Astrocyte (in vitro differentiated cells and primary cell): Measurements from ENCODE around the gene PAMR1. TPM values are rescaled to one million over a fixed set of nuclear protein-coding genes. Genes with fewer than 3 reads are reported as not detected.

Experiments used
- DNase-seq: peaks from one replicate; pipeline ENCODE4 v3.0.0-alpha.2; 2010; ENCODE audit warnings: low read depth
- FAIRE-seq: peaks from 2 replicates; lab custom pipeline; 2011; peaks lifted over from hg19 to GRCh38; lab: Jason Lieb, UNC
- H2AFZ ChIP-seq: 2 replicates; pipeline ENCODE4 v1.6.0; 2012; ENCODE audit warnings: low read depth, low read length, inconsistent platforms
- H3K27ac ChIP-seq: 2 replicates; pipeline ENCODE4 v1.5.1; 2011; ENCODE audit warnings: low read depth, low read length, inconsistent platforms
- H3K27me3 ChIP-seq: 2 replicates; pipeline ENCODE4 v1.6.0; 2011; ENCODE audit warnings: low read length, inconsistent platforms; ENCODE audit not compliant: insufficient read depth
- H3K36me3 ChIP-seq: 2 replicates; pipeline ENCODE4 v1.5.1; 2011; ENCODE audit warnings: low read length, inconsistent platforms; ENCODE audit not compliant: insufficient read depth
- H3K4me1 ChIP-seq: 2 replicates; pipeline ENCODE4 v1.5.1; 2011; ENCODE audit warnings: low read length, inconsistent platforms; ENCODE audit not compliant: insufficient read depth
- H3K4me2 ChIP-seq: 2 replicates; pipeline ENCODE4 v1.6.0; 2012; ENCODE audit warnings: low read length, inconsistent platforms
- H3K4me3 ChIP-seq: 2 replicates; pipeline ENCODE4 v1.5.1; 2011; ENCODE audit warnings: low read depth, mild to moderate bottlenecking, low read length, inconsistent platforms; ENCODE audit not compliant: insufficient read depth
- H3K79me2 ChIP-seq: 2 replicates; pipeline ENCODE4 v1.6.0; 2012; ENCODE audit warnings: mild to moderate bottlenecking, low read length, inconsistent platforms; ENCODE audit not compliant: insufficient read depth
- H3K9ac ChIP-seq: 2 replicates; pipeline ENCODE4 v1.6.0; 2012; ENCODE audit warnings: mild to moderate bottlenecking, low read length, inconsistent platforms
- H3K9me3 ChIP-seq: 2 replicates; pipeline ENCODE4 v1.5.1; 2012; ENCODE audit warnings: low read depth, mild to moderate bottlenecking, low read length, inconsistent platforms; ENCODE audit not compliant: insufficient read depth
- H4K20me1 ChIP-seq: 2 replicates; pipeline ENCODE4 v1.6.0; 2012; ENCODE audit warnings: low read length, inconsistent platforms; ENCODE audit not compliant: insufficient read depth
- H3K27ac Mint-ChIP-seq: one replicate; pipeline ENCODE4 v1.8.0; 2021; ENCODE audit warnings: mild to moderate bottlenecking, mixed read lengths; ENCODE audit not compliant: unreplicated experiment
- H3K27me3 Mint-ChIP-seq: one replicate; pipeline ENCODE4 v1.8.0; 2021; ENCODE audit warnings: low read depth, mixed read lengths; ENCODE audit not compliant: unreplicated experiment
- H3K36me3 Mint-ChIP-seq: one replicate; pipeline ENCODE4 v1.8.0; 2021; ENCODE audit warnings: low read depth, mixed read lengths; ENCODE audit not compliant: unreplicated experiment
- H3K4me1 Mint-ChIP-seq: one replicate; pipeline ENCODE4 v1.8.0; 2021; ENCODE audit warnings: low read depth, mixed read lengths; ENCODE audit not compliant: unreplicated experiment
- H3K4me3 Mint-ChIP-seq: one replicate; pipeline ENCODE4 v1.8.0; 2021; ENCODE audit warnings: mild to moderate bottlenecking, moderate library complexity, mixed read lengths; ENCODE audit not compliant: unreplicated experiment
- H3K9me3 Mint-ChIP-seq: one replicate; pipeline ENCODE4 v1.8.0; 2021; ENCODE audit warnings: mild to moderate bottlenecking, mixed read lengths; ENCODE audit not compliant: unreplicated experiment
- CTCF ChIP-seq: IDR thresholded peaks from 2 replicates; pipeline ENCODE4 v1.5.1; 2011; ENCODE audit warnings: low read depth, mild to moderate bottlenecking, inconsistent platforms, low read length, moderate library complexity; ENCODE audit not compliant: insufficient read depth
- EZH2 ChIP-seq: IDR thresholded peaks from 2 replicates; pipeline ENCODE4 v1.6.1; 2012; ENCODE audit warnings: mild to moderate bottlenecking, low read length, inconsistent platforms; ENCODE audit not compliant: insufficient read depth
- total RNA-seq: library from RNA; stranded (reverse); gene quantifications from 2 replicates; pipeline ENCODE4 v1.2.1, GENCODE V29; 2021

Gene PAMR1
- total RNA-seq, 1 donor from 2014 or later = 12.6 TPM

- DNase-seq = no peak
- Histone ChIP-seq H3K79me2 (no peaks in the 10 kb centered on the region), H3K4me2 (no peak overlapping the region), H3K4me3 (no peak overlapping the region), H2AFZ (no peak overlapping the region), H4K20me1 (no peaks in the 10 kb centered on the region), H3K27ac (no peak overlapping the region), H3K9ac (no peak overlapping the region), H3K36me3 (no peaks in the 10 kb centered on the region), H3K4me1 (no peaks in the 10 kb centered on the region), H3K9me3 (no peaks in the 10 kb centered on the region), H3K27me3 (no peaks in the 10 kb centered on the region)
- Mint-ChIP-seq H3K4me1 (no peaks in the 10 kb centered on the region), H3K4me3 (no peak overlapping the region), H3K27ac (no peak overlapping the region), H3K36me3 (no peaks in the 10 kb centered on the region), H3K9me3 (peaks cover 2% of the 10 kb centered on the region), H3K27me3 (peaks cover 13% of the 10 kb centered on the region)
- no peak for FAIRE-seq
- TF ChIP-seq CTCF (no peak), EZH2 (no peak)
Measured at GRCh38 chr11:35402751-35403660, 122.4 kb downstream of the PAMR1 start.

- Mint-ChIP-seq H3K4me3 (no peak overlapping the region), H3K36me3 (no peaks in the 10 kb centered on the region), H3K27me3 (peaks cover 16% of the 10 kb centered on the region), H3K27ac (no peak overlapping the region), H3K9me3 (peaks cover 4% of the 10 kb centered on the region), H3K4me1 (no peaks in the 10 kb centered on the region)
- FAIRE-seq = no peak
- no peak for TF ChIP-seq EZH2
- no peak for TF ChIP-seq CTCF
- H2AFZ ChIP-seq = no peak overlapping the region
- H3K4me2 ChIP-seq = no peak overlapping the region
- H3K79me2 ChIP-seq = no peaks in the 10 kb centered on the region
- H3K9ac ChIP-seq = no peak overlapping the region
- no peaks in the 10 kb centered on the region for H3K9me3 ChIP-seq
- no peak overlapping the region for H3K27ac ChIP-seq
- H3K27me3 ChIP-seq = no peaks in the 10 kb centered on the region
- no peak for DNase-seq
- H3K4me1 ChIP-seq = no peaks in the 10 kb centered on the region
- H3K36me3 ChIP-seq = no peaks in the 10 kb centered on the region
- no peaks in the 10 kb centered on the region for H4K20me1 ChIP-seq
- no peak overlapping the region for H3K4me3 ChIP-seq
Measured at GRCh38 chr11:35398881-35399280, 126.5 kb downstream of the PAMR1 start.

- TF ChIP-seq CTCF (no peak), EZH2 (no peak)
- H3K9ac ChIP-seq = no peak overlapping the region
- no peaks in the 10 kb centered on the region for H4K20me1 ChIP-seq
- H3K9me3 Mint-ChIP-seq = peaks cover 4% of the 10 kb centered on the region
- H3K27me3 Mint-ChIP-seq = peaks cover 27% of the 10 kb centered on the region
- no peaks in the 10 kb centered on the region for H3K36me3 Mint-ChIP-seq
- FAIRE-seq (no peak), DNase-seq (no peak)
- no peak overlapping the region for H3K27ac Mint-ChIP-seq
- H3K36me3 ChIP-seq = no peaks in the 10 kb centered on the region
- no peaks in the 10 kb centered on the region for H3K9me3 ChIP-seq
- no peak overlapping the region for H3K4me2 ChIP-seq
- H3K27ac ChIP-seq = no peak overlapping the region
- no peaks in the 10 kb centered on the region for H3K4me1 Mint-ChIP-seq
- H3K4me3 Mint-ChIP-seq = no peak overlapping the region
- H3K4me3 ChIP-seq = no peak overlapping the region
- H3K4me1 ChIP-seq = peaks cover 14% of the 10 kb centered on the region
- no peaks in the 10 kb centered on the region for H3K79me2 ChIP-seq
- no peak overlapping the region for H2AFZ ChIP-seq
- H3K27me3 ChIP-seq = no peaks in the 10 kb centered on the region
Measured at GRCh38 chr11:35394941-35395340, 130.5 kb downstream of the PAMR1 start.
